HCEC 1CT (cell line): ENCODE data around the gene C5.

Experiments
- DNase-seq: peaks from one replicate; pipeline ENCODE4 v3.0.0-alpha.2; 2017

Gene C5

GRCh38 chr9:120938851-120939250 is 111.2 kb downstream of the C5 start:
- no peak for DNase-seq

GRCh38 chr9:120937596-120937995 is 112.5 kb downstream of the C5 start:
- no peak for DNase-seq

GRCh38 chr9:120937127-120937526 is 112.9 kb downstream of the C5 start:
- DNase-seq, result no peak

GRCh38 chr9:120936764-120937122 is 113.3 kb downstream of the C5 start:
- DNase-seq, result no peak

- peak; percentile 92 for DNase-seq
Observed at GRCh38 chr9:120936011-120936763, 113.9 kb downstream of the C5 start.

GRCh38 chr9:120935383-120935857 is 114.7 kb downstream of the C5 start:
- peak; percentile 78 for DNase-seq

GRCh38 chr9:120934281-120934680 is 115.8 kb downstream of the C5 start:
- DNase-seq, result no peak

GRCh38 chr9:120933310-120934055 is 116.6 kb downstream of the C5 start:
- DNase-seq, result no peak

- DNase-seq, result no peak
Observed at GRCh38 chr9:120932086-120932823, 117.8 kb downstream of the C5 start.

- DNase-seq, result peak; percentile 65
Observed at GRCh38 chr9:120931231-120932085, 118.6 kb downstream of the C5 start.

- no peak for DNase-seq
Observed at GRCh38 chr9:120929229-120929791, 120.8 kb downstream of the C5 start.

- peak; percentile 60 for DNase-seq
Observed at GRCh38 chr9:120928483-120929228, 121.4 kb downstream of the C5 start.

- DNase-seq, result no peak
Observed at GRCh38 chr9:120928015-120928482, 122.0 kb downstream of the C5 start.

- no peak for DNase-seq
Observed at GRCh38 chr9:120927269-120928014, 122.6 kb downstream of the C5 start.

GRCh38 chr9:120926397-120926928 is 123.6 kb downstream of the C5 start, which contains the start of gene TRAF1:
Gene TRAF1, minus strand, starts transcription at chr9:120926796. Its CDS starts 721 bp downstream, at chr9:120926075.
- no peak for DNase-seq

GRCh38 chr9:120925535-120926396 is 124.3 kb downstream of the C5 start:
- DNase-seq, result peak; percentile 89

- no peak for DNase-seq
Observed at GRCh38 chr9:120924698-120925534, 125.2 kb downstream of the C5 start.
